Nephron (organoid): ENCODE results near the gene GJB6.

Source experiments
- H3K27ac Mint-ChIP-seq, 3 experiments: 2 replicates each; pipeline ENCODE4 v1.8.0; 2020; ENCODE audit warnings: mixed read lengths in 3 of 3, mild to moderate bottlenecking in 2 of 3, moderate library complexity in 1 of 3
- H3K27me3 Mint-ChIP-seq: 2 replicates; pipeline ENCODE4 v1.8.0; 2021; ENCODE audit warnings: low read depth, mild to moderate bottlenecking, moderate library complexity, mixed read lengths
- H3K36me3 Mint-ChIP-seq: 2 replicates; pipeline ENCODE4 v1.8.0; 2020; ENCODE audit warnings: low read depth, mixed read lengths
- H3K4me1 Mint-ChIP-seq: 2 replicates; pipeline ENCODE4 v1.8.0; 2020; ENCODE audit warnings: mixed read lengths
- H3K4me3 Mint-ChIP-seq, 3 experiments: 2 replicates each; pipeline ENCODE4 v1.8.0; 2020; ENCODE audit warnings: mild to moderate bottlenecking in 3 of 3, mixed read lengths in 3 of 3, moderate library complexity in 2 of 3
- H3K9me3 Mint-ChIP-seq: 2 replicates; pipeline ENCODE4 v1.8.0; 2020; ENCODE audit warnings: mixed read lengths
- TF ChIP-seq, protein P1 (sequence below), 3 experiments: fragments of 200-600 bp; sonication (generic); IDR thresholded peaks; one replicate each; pipeline ENCODE4 v1.5.0; 2021; ENCODE audit warnings: antibody characterized with exemption in 3 of 3; ENCODE audit not compliant: unreplicated experiment in 3 of 3

Gene GJB6

DNA sequence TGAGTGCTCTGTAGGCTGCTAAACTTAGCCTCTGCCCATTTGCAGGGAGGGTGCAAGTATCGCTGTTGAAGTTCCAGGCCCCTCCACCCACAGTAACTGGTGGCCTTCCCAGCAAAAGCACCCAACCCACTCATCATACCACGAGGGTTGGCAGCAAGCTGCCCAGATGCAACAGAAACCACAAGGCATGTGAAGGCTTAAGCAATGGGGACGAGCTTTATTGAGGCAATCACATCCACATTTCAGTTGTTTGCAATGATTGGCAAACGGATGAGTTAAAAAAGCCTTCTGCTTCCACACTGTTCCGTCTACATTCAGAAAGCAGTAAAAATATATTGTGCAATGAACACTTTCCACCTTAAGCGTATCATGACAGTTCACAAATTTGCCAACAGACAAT, 10.3 kb downstream of the GJB6 start:
- Mint-ChIP-seq H3K27ac (no peak overlapping the region), H3K4me1 (no peaks in the 10 kb centered on the region), H3K36me3 (no peaks in the 10 kb centered on the region), H3K9me3 (peaks cover 13% of the 10 kb centered on the region), H3K4me3 (no peak overlapping the region), H3K27me3 (peaks cover 36% of the 10 kb centered on the region)
- TF ChIP-seq, protein P1, sequence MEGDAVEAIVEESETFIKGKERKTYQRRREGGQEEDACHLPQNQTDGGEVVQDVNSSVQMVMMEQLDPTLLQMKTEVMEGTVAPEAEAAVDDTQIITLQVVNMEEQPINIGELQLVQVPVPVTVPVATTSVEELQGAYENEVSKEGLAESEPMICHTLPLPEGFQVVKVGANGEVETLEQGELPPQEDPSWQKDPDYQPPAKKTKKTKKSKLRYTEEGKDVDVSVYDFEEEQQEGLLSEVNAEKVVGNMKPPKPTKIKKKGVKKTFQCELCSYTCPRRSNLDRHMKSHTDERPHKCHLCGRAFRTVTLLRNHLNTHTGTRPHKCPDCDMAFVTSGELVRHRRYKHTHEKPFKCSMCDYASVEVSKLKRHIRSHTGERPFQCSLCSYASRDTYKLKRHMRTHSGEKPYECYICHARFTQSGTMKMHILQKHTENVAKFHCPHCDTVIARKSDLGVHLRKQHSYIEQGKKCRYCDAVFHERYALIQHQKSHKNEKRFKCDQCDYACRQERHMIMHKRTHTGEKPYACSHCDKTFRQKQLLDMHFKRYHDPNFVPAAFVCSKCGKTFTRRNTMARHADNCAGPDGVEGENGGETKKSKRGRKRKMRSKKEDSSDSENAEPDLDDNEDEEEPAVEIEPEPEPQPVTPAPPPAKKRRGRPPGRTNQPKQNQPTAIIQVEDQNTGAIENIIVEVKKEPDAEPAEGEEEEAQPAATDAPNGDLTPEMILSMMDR (IDR thresholded peaks at IDR 0.05; ENCODE audit: unreplicated experiment in 3 of 3) = no peak

DNA sequence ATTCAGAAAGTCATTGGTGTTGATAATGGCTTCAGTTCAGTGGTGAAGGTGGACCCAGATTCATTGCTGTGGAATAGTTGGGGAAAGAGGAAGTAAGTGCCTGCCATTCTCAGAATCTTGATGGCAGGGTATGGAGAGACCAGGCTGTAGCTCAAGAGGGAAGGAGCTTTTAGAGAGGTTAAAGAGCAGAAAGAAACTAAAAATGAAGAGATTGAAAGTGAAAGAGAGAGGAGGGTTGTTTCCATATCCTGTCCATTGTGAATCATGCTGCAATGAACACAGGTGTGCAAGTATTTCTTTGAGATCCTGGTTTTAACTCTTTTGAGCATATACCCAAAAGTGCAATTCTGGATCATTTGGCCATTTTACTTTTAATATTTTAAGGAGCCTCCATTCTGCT, 12.5 kb downstream of the GJB6 start:
- Mint-ChIP-seq H3K27ac (no peak overlapping the region), H3K9me3 (peaks cover 17% of the 10 kb centered on the region), H3K36me3 (no peaks in the 10 kb centered on the region), H3K4me1 (no peaks in the 10 kb centered on the region), H3K4me3 (no peak overlapping the region), H3K27me3 (peaks cover 20% of the 10 kb centered on the region)
- TF ChIP-seq, protein P1 (IDR thresholded peaks at IDR 0.05; ENCODE audit: unreplicated experiment in 3 of 3) = no peak

DNA sequence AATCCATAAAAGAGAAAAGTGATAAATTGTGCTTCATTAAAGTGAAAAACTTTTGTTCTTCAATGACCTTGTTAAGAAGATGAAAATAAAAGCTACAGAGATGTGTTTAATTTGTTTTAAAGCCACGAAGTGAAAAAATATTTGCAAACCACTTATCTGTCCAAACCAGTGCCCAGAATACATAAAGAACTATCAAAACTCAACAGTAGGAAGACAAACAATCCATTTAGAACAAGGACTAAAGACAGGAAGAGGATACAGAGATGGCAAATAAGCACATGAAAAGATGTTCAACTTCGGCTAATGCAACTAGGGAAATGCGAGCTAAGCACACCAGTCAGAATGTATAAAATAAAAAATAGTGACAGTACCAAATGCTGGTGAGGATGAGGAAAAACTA, 15.0 kb downstream of the GJB6 start:
- Mint-ChIP-seq H3K27me3 (peaks cover 14% of the 10 kb centered on the region), H3K9me3 (peaks cover 30% of the 10 kb centered on the region), H3K4me3 (no peak overlapping the region), H3K4me1 (no peaks in the 10 kb centered on the region), H3K36me3 (no peaks in the 10 kb centered on the region), H3K27ac (no peak overlapping the region)
- TF ChIP-seq, protein P1 (IDR thresholded peaks at IDR 0.05; ENCODE audit: unreplicated experiment in 3 of 3) = no peak

DNA sequence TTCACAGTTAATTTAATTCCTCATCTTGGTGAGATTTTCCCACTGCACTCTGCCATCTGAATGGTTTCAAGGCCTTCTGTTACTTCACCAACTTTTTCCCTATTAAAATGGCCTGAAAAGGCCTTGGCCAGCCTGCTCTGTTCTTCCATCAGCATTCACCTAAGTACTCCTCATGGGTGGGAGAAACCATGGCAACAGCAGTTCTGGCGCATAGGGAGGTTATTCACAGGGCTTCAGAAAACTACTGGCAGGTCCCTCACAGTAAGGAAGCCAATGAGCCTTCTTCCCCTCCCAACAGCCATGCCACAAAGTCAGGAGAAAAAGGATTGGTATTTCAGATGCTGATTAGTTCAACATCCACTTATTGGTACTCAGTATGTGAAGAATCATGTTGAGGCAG, 22.2 kb downstream of the GJB6 start:
- Mint-ChIP-seq H3K9me3 (peaks cover 18% of the 10 kb centered on the region), H3K4me3 (no peak overlapping the region), H3K36me3 (no peaks in the 10 kb centered on the region), H3K27me3 (peaks cover 7% of the 10 kb centered on the region), H3K4me1 (no peaks in the 10 kb centered on the region), H3K27ac (no peak overlapping the region)
- TF ChIP-seq, protein P1 (IDR thresholded peaks at IDR 0.05; ENCODE audit: unreplicated experiment in 3 of 3) = no peak

DNA sequence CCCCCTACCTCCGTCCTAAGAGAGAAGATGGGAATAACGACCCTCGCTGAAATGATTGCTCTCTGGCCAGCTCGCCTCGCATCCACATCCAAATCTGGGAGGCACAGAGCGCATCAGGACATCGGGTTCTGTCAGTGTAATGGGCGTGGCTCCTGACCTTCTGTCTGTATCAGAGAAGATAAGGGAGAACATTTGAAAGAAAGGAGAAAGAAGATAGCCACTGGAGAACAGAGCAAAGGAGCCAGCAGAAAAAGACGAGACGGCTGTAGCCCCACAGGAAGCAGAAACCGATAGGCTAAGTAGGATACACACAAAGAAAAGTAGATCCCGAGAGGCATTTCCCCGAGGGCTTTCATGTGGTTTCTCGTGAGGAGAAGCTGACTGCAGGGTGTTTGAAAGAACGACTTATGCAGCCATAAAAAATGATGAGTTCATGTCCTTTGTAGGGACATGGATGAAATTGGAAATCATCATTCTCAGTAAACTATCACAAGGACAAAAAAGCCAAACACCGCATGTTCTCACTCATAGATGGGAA, 25.4 kb downstream of the GJB6 start:
- Mint-ChIP-seq H3K27ac (no peak overlapping the region), H3K4me3 (no peak overlapping the region), H3K36me3 (no peaks in the 10 kb centered on the region), H3K9me3 (peaks cover 6% of the 10 kb centered on the region), H3K4me1 (no peaks in the 10 kb centered on the region), H3K27me3 (peaks cover 7% of the 10 kb centered on the region)
- TF ChIP-seq, protein P1 (IDR thresholded peaks at IDR 0.05; ENCODE audit: unreplicated experiment in 3 of 3) = no peak

DNA sequence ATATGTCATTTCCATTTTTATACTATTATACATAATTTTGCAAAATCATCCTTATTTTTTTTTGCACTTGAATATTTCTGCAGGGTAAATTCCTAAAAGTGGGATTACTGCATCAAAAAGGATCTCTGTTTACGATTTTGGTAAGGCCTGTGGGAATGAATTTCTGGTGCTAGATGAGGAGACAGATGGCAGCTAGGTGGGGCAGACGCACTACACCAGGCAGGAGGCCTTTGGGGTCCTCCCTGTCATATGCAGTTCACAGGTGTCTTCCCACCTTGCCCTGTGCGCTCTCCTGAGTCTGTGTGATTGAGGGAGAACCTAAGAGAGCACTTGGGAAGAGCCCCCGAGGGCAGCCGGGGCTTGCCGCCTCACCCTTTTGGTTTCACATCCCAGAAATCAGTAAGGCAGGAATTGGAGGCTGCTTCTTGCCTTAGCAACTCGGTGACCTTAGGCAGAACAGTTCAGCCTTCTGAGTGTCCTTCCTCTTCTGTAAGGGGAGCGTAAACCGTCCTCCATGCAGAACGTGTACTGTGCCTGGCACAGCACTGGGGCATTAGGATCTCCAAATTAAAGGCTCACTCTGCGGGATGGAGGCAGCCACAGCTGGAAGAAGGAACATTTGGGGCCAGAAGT, 25.9 kb downstream of the GJB6 start:
- no peaks in the 10 kb centered on the region for H3K4me1 Mint-ChIP-seq
- no peak overlapping the region for H3K27ac Mint-ChIP-seq
- TF ChIP-seq, protein P1 (IDR thresholded peaks at IDR 0.05; ENCODE audit: unreplicated experiment in 3 of 3) = no peak
- peaks cover 9% of the 10 kb centered on the region for H3K9me3 Mint-ChIP-seq
- peaks cover 7% of the 10 kb centered on the region for H3K27me3 Mint-ChIP-seq
- H3K36me3 Mint-ChIP-seq = no peaks in the 10 kb centered on the region
- H3K4me3 Mint-ChIP-seq = no peak overlapping the region
